ENCODE data around the gene GUCD1. TPM values are rescaled to one million over a fixed set of nuclear protein-coding genes. Genes with fewer than 3 reads are reported as not detected.

GUCD1 gene
- total RNA-seq, 4 donors from 2014 or later, result 51.6 to 89.7 (median 74.2) TPM

Other genes starting within 250 kb of the GUCD1 start
- 1 to 10 TPM; 1.4 to 3.0 (median 2.5) TPM for gene ADORA2A, start 127.5 kb downstream of the GUCD1 start, total RNA-seq
- gene UPB1, start 59.8 kb downstream of the GUCD1 start, total RNA-seq, result not detected
- gene SNRPD3, start 861 bp upstream of the GUCD1 start, total RNA-seq, result 100 to 1,000 TPM in 3 of 4 donors, 10 to 100 TPM in 1; 96.9 to 216 (median 145) TPM
- gene LRRC75B, start 37.9 kb upstream of the GUCD1 start, total RNA-seq, result 10 to 100 TPM; 18.6 to 51.2 (median 39.6) TPM
- 10 to 100 TPM; 15.5 to 20.7 (median 18.2) TPM for gene GGT1, start 48.1 kb upstream of the GUCD1 start, total RNA-seq
- not detected for gene PIWIL3, start 219.6 kb upstream of the GUCD1 start, total RNA-seq